GM10266 (cell line): ENCODE data around the gene GALNT1.

ENCODE experiments used
- DNase-seq: peaks from one replicate; pipeline ENCODE4 v3.0.0; 2012; ENCODE audit errors: extremely low spot score
- TF ChIP-seq, protein P1 (sequence below): IDR thresholded peaks from 2 replicates; pipeline ENCODE4 v1.5.1; 2012; ENCODE audit warnings: mild to moderate bottlenecking, low read depth; ENCODE audit not compliant: control insufficient read depth, insufficient read depth; ENCODE audit errors: missing control alignments

The GALNT1 gene

GRCh38 chr18:35593859-35594258 lies 12.3 kb downstream of the GALNT1 start:
- TF ChIP-seq, protein P1, sequence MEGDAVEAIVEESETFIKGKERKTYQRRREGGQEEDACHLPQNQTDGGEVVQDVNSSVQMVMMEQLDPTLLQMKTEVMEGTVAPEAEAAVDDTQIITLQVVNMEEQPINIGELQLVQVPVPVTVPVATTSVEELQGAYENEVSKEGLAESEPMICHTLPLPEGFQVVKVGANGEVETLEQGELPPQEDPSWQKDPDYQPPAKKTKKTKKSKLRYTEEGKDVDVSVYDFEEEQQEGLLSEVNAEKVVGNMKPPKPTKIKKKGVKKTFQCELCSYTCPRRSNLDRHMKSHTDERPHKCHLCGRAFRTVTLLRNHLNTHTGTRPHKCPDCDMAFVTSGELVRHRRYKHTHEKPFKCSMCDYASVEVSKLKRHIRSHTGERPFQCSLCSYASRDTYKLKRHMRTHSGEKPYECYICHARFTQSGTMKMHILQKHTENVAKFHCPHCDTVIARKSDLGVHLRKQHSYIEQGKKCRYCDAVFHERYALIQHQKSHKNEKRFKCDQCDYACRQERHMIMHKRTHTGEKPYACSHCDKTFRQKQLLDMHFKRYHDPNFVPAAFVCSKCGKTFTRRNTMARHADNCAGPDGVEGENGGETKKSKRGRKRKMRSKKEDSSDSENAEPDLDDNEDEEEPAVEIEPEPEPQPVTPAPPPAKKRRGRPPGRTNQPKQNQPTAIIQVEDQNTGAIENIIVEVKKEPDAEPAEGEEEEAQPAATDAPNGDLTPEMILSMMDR = no peak

DNA sequence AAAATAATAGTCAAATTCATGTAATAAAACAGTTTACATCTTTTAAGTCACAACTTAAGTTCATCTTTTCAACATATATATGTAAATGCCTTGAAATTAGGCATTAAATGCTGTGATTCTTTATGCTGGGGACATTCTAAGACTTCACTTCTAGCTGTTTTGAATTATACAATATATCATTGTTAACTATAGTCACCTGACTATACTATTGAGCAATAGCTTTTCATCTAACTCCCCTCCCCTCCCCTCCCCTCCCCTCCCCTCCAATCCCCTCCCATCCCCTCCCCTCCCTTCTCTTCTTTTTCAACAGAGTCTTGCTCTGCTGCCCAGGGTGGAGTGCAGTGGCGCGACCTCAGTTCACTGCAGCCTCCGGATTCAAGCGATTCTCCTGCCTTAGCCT lies 16.2 kb downstream of the GALNT1 start:
- DNase-seq = no peak
- TF ChIP-seq, protein P1 = no peak

More at GRCh38 chr18:35593859-35594258, 12.3 kb downstream of the GALNT1 start:
- no peak for DNase-seq

GRCh38 chr18:35602193-35602820 lies 20.8 kb downstream of the GALNT1 start:
- TF ChIP-seq, protein P1 = no peak

GRCh38 chr18:35603008-35603407 lies 21.5 kb downstream of the GALNT1 start:
- no peak for DNase-seq
- TF ChIP-seq, protein P1 = no peak

More at GRCh38 chr18:35602193-35602820, 20.8 kb downstream of the GALNT1 start:
- no peak for DNase-seq

GRCh38 chr18:35603528-35603927 lies 22.0 kb downstream of the GALNT1 start:
- TF ChIP-seq, protein P1 = no peak
- no peak for DNase-seq

DNA sequence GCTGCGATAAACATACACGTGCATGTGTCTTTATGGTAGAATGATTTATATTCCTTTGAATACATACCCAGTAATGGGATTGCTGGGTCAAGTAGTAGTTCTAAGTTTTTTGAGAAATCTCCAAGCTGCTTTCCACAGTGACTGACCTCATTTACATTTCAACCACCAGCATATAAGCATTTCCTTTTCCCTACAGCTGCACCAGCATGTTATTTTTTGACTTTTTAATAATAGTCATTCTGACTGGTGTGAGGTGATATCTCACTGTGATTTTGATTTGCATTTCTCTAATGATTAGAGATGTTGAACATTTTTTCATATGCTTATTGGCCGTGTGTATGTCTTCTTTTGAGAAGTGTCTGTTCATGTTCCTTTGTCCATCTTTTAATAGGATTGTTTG lies 22.8 kb downstream of the GALNT1 start:
- no peak for DNase-seq
- TF ChIP-seq, protein P1 = no peak

DNA sequence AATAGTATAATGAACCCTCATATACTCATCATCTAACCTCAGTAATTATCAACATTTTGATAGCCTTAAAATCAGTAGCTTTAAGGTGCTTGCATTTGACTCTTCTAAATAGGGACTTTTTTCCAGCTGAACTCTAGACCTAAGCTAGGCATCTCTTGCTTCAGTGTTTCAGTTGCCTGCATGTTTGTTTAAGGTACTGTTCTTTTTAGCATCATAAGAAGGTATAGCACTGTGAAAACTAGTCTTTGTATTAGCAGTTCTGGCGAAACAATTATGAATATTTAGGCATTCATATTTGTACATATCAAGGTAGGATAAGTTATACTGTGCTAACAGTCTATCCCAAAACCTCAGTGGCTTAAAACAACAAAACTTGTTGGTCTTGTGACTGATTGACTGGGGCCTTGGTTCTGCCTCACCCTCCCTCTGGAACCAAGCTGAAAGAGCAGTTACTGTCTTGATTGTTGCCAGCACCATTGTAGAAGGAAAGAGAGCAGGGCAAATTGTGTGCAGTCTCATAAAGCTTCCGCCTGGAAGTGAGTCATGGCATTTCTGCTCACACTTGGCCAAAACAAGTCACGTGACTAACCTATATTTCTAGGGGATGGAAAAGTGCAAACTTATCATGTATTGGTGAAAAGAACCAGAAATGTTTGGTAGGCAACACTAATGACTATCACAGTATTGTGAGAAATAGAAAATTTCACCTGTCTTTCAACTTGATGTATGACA lies 24.3 kb downstream of the GALNT1 start:
- TF ChIP-seq, protein P1 = no peak
- no peak for DNase-seq
